Left renal pelvis (tissue), 4 donors: ENCODE data around the gene CCL4L2. TPM values are rescaled to one million over a fixed set of nuclear protein-coding genes. Genes with fewer than 3 reads are reported as not detected.
"Not testable (repeated sequence)": the region's sequence is repeated elsewhere in the genome, so short reads cannot be mapped to it uniquely, and the experiment has no call there.

ENCODE experiments used
- DNase-seq, 4 donors: peaks; one replicate each; pipeline ENCODE4 v3.0.0-alpha.2; 2013; ENCODE audit warnings: low read depth in 4 of 4, low spot score in 3 of 4
- polyA plus RNA-seq, 4 donors: library from polyadenylated mRNA; unstranded; fragments of 120-200 nt; gene quantifications; one replicate each; pipeline ENCODE4 v1.2.1, GENCODE V29; 2013; ENCODE audit not compliant: insufficient read length in 4 of 4

Gene CCL4L2
- 10 to 100 TPM in 1 of 4 donors, 1 to 10 TPM in 2, not detected in 1; 1.1 to 25.8 (median 1.4) TPM for polyA plus RNA-seq

DNA sequence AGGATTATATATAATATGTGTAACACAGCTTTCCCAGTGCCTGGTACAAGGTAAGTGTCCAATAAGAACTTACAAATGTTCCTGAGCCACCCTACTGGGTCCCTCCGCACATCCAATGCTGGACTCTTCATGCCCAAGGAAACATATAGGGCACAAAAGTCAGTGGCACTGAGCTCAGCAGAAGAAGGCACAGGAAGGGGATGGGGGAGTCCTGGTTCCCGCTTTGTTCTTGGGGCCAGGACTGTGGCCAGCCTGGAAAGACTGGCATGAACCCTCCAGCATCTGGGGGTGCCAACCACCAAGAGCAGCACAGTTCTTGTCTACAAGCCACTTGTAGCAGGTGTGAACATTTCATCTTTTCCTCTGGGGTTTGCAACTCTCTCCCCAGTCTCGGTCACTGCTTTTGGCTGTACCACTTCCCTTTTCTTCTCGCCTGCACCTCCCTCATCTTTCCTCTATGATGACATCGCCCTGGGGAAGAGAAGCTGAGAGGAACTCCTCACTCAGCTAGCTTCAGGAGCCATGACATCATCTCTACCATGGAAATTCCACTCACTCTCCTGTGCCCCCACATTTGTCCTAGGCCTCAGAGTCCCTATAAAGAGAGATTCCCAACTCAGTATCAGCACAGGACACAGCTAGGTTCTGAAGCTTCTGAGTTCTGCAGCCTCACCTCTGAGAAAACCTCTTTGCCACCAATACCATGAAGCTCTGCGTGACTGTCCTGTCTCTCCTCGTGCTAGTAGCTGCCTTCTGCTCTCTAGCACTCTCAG is at the start of gene CCL4L2:
Gene CCL4L2 (plus strand): TSS at position 625 of the 773 bp plus-strand sequence.
- not testable (repeated sequence) for DNase-seq

DNA sequence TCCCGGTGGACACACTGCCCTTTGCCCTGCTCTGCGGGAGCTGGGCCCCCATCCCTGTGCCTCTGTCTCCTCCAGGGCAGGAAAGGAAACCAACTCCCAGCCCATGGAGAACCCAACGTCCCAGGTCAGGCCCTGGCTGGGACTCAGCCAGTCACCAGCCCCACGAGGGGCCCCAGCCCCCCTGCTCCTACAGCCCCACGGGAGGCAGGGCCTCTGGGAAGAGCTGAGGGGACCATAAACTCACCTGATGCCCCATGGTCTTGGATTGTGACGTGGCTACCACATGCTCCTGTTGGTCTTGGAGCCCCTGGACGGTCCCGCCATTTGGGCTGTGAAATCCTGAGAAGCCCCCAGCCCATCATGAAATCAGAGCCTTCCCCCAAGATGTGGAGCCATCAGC is 42.0 kb upstream of the CCL4L2 start:
- DNase-seq: not testable (repeated sequence)

DNA sequence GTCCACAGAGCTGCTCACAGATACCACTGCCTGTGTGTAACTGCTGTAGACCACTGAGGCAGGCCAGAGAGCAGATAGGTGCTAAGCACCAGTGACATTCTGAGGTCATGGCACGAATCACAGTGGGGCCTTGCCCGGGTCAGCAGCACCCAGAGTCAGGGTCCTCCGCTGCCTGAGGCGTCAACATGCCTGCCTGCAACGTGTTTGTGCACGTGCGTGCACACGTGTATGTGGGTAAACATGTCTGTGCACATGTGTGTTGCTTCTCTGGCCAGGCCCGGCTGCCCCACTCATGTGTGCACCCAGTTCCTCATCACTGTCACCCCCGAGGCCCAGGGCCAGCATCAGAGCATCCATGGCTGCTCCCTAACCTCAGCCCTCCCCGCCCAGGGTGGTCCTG is 34.3 kb upstream of the CCL4L2 start, which contains the start of gene TBC1D3B:
Gene TBC1D3B (minus strand): TSS at position 101 of the 400 bp plus-strand sequence. CDS start 1,586 bp downstream, outside the sequence.
- not testable (repeated sequence) for DNase-seq

DNA sequence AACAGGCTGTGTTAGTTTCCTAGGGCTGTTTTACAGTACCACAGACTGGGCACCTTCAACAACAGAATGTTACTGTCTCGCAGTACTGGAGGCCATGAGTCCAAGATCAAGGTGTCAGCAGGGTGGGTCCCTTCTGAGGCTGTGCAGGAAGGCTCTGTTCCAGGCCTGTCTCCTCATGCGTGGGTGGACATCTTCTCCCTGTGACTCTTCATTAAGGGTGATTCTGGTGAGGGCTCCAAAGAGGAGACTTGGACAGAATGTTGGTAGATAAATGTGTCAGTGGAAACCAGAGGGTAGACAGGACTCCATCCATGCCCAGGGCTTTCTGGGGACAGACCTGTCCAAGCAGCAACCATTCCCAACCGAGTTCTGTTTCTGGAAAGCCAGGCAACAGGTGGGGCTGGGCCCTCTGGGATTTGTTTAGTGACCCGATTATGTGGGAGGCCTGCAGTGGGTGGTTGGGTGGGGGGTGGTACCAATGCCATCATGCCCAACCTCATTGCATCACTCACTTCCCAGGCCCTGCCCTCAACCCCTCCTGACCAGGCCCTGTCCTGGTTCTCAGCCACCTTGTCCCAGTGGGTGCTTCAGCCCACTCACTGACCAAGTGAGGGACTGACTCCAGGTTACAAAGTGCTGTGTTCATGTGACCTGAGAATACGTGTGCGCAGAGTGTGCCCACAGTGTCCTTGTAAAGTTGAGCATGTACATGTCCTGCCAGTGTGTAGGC is 29.3 kb upstream of the CCL4L2 start:
- not testable (repeated sequence) for DNase-seq

DNA sequence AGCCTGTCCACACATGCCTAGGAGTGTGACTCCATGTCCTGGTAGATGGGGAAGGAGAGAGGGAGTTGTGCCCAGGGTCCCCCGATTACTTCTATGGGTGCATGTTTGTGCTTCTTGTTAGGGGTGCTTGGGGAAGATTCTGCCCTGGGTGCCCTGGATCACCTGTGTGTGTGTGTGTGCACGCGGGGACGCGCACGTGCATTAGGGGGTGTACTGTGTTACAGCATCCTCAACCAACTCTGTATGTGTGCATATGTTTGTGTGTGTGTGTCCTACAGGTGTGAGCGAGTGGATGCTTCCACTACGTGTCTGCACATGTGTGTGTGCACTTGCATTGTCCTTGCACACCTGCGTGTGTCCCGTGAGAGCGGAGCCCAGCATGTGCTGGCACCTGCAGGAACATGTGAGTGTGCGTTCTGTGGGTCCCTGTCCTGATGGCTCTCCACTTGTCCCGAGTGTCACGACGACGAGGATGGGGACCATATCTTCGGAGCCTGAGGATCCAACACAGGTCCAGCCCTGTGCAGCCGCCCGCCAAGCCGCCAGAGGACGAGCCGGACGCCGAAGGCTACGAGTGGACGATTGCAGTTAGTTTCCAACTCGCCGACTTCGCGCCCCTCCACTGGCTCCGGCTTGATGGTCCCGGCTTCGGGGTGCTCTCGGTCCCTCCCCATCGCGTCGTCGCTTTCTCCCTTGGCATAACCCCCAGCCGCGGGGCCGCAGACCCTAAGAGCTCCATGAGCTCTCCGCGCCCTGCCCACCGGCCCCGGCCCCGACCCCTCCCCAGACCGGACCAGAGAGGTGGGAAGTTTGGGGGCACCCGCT is 28.5 kb upstream of the CCL4L2 start:
- DNase-seq: peak in 1 of 4 donors; percentile 8

DNA sequence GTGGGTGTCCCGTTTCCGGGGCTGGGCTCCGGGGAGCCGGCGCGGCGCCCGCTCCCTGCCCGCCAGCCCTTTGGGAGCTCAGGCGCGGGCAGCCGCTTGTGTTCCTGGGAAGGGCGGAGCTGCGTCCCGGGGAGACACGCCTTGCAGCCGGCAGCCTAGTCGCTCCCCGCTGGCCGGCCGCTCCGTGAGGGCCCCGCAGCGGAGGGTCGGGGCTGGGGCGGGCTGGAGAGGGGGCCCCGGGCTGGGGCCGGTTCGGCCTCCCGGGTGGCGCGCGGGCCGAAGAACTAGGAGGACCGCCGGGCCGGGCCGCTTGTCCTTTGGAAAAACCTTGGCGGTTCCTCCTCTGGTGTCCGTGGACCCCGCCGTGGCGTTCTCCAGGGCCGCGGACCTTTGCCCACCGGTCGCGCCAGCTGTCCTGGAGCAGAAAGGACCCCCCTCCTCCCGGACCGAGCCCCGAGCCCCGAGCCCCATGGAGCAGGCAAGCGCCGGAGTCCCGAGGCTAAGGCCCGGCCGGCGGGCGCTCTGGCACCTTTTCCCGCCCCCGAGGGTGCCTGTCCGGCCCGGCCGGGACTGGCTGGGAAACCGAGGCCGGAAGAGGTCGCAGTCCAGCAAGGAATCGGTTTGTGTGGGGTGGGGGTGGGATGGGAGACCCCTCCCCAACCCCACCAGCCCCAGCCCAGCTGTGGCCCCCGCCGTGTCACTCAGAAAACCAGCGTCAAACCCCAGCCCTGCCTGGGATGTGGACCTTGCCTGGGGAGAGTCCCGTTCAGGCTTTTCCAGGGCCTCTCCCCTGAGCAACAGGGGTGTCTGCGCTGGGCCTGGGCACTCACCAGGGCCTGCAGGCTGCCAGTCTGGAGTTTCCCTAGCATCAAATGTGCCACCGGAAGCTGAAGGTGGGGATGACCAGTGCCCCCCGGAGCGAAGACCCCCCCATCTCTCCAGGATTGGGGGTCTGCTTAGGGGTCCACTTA is 27.6 kb upstream of the CCL4L2 start:
- peak in 2 of 4 donors; percentile 50 to 73 for DNase-seq

DNA sequence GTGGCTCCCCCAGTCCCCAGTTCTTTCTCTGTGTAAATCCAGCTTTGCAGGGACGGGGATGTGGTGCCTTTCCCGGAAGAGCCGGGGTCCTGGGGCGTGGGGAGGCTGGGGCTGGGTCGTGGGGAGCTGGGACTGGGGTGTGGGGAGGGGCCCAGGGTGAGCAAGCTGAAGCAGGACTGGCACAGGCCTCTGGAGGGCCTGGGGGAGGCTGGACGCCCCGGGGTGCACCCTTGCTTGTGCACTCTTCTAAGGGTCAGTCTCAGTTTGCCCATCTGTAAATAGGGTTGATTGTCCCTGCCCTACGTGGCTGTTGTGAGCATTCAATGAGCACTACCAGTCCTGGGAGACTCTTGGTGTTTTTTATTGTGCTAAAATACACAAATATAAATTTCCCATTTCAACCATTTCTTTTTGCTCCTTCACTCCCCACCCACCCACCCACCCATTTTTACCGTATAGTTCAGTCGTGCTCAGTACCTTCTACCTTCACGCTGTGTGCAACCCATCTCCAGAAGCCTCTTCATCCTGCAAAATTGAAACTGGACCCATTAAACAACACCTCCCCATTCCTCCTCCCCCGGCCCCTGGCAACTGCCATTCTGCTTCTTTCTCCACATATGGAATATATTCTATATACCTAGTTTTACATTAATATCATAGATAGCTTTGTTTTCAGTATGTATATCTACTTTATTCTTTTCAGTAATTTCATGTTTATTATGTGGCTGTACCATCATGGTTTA is 26.7 kb upstream of the CCL4L2 start:
- no peak for DNase-seq

DNA sequence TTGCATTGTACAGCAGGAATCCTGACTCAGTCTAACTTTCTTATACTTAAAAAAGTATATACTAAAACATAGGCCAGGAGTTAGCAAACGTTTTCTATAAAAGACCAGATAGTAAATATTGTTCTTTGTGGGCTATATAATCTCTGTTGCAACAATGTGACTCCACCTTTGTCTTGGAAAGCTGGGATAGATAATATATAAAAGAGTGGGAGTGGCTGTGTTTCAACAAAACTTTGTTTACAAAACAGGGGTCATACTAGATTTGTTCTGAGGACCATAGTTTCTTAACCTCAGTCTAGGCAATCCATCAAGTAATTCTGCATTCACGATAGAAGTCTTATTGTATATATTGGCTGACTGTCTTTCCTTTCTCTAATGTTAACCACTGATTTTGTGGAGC is 25.4 kb upstream of the CCL4L2 start:
- DNase-seq: no peak

DNA sequence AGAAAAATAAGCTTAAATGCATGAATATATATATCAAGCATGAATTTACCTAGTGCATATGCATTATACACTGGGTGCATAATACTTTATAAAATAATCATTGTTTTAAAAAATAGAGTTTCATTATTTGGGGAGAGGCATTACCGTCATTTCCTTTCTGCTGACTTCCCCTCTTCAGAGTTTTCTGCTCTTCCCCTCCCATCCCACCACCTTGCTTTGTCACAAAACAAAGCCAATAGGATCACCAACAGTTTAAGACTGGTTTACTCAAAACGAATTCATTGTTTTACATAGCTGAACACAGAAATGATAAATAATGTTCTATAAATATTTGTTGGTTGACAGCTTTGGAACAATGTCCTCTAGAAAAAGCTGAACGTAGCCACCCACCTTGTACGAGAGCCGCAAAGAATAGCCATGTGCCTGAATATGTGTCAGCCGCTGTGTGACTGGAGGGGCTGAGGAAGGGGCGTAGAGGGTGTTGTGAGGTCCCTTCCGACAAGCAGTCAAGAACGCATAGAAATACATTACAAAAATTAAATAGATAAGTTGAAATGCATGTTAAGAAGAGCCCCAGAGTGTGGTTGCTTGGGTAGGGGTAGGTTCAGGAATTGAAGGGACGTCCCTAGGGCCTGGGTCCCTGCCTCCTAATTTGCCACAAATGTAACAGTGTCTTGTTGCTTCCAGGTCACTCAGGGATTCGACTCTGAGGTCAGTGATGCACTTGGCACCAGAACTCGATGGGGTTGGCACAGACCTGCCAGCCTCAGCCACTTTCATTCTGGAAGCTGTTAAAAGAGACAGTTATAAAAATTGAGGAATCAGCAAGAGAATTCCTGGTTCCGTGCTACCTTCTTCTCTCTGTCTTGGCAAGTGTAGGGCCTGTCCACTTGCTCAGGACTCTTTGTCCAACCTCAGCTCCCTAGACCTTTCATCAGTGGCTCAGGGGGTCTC is 23.8 kb upstream of the CCL4L2 start:
- DNase-seq: not testable (repeated sequence)

DNA sequence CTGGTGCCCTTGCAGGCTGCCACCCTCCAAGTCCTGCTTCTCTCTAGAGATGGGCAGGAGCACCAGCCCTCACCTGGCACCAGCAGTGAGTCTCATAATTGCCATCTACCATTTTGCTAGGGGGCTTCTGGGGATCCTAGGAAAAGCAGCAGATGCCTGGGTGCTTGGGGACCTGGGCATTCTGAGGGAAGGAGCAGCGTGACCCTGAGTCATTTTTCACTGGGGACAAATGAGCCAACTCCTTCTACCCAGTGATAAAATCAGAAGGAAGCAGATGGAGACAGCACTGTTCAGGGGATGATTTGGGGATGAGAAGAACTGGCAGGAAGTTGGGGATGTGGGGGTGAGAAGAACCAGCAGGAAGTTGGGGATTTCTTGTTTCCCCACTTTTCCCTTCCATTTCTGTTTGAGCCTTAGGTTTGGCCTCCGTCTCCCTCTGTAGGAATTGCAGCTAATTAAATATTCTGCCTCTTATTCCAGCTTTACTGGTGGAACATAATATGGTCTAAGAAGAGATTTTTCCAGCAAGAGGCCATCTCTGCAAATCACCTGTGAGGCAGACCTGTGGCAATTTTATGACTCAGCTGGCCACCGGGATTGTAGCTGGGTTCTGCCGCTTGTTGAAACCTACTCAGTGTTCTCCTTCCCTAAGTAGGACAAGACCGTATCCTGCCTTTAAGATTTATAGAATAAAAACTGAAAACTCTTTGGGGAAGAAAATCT is 22.8 kb upstream of the CCL4L2 start:
- DNase-seq: not testable (repeated sequence)

DNA sequence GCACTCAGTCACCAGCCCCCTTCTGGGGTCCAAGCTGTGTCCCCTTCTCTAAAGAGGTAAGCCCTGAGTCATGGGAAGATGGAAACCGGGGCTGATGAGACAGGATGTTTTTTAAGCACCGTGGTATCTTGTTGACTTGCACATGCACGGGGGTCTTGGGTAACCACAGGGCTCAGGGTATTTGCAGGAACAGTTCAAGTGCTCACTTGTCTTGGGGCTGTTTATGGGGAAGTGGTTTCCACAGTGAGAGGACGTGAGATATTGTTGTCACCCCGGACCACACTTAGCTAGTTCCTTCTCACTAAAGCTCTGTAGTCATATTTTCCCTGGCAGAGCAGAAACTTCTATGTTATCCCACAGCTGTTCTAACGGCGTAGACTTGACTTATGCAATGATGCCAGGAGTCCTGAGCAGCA is 22.0 kb upstream of the CCL4L2 start:
- no peak for DNase-seq

DNA sequence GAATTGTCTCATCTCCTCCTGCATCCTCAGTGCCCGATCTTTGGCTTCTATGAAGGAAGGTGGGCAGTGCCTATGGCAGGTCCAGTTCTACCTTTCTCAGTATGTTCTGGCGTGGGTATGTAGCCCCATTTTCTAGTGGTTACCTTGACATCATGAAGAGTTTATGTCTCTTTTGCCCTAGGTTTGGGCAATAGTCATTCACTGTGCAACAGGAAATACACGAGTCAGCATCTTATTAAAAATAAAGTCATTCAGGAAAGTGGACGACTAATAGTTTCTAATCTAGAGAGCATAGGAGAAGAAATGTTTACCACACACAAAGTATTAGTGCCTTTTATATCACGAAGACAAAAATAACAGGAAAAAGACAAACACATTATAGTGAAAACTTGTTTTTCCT is 20.9 kb upstream of the CCL4L2 start:
- DNase-seq: not testable (repeated sequence)

DNA sequence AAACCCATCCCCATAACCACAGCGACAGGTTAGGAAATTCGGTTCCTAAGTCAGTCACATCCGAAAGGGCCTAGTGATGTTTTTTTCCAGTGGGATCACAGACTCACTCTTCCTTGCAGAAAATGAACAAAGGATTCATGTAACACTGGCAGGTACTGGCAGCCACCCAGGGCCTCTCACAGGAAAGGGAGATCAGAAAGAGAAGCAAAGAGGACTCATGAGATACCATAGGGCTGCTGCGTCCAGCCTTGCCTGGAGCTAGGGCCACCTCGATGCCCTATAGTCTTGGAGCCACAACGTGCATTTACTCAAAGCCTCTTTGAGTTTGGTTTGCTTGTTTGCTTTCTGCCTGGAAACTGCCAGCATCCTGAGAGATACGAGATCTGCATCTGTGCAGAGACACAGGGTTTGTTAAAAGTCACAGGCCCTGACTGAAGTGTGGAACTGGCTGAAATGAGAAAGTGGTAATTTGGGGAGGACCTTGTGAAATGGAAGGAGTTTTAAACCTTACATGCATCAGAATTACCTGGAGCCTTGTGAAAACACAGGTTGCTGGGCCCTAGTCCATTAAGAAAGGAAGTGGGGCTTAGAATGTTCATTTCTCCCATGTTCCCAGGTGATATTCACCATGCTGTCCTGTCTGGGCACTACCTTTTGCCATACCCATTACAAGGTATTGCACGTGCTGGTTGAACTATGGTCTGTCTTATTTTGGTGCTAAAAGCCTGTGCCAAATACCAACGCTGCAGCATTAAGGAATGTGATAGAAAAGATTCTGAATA is 20.1 kb upstream of the CCL4L2 start:
- not testable (repeated sequence) for DNase-seq

DNA sequence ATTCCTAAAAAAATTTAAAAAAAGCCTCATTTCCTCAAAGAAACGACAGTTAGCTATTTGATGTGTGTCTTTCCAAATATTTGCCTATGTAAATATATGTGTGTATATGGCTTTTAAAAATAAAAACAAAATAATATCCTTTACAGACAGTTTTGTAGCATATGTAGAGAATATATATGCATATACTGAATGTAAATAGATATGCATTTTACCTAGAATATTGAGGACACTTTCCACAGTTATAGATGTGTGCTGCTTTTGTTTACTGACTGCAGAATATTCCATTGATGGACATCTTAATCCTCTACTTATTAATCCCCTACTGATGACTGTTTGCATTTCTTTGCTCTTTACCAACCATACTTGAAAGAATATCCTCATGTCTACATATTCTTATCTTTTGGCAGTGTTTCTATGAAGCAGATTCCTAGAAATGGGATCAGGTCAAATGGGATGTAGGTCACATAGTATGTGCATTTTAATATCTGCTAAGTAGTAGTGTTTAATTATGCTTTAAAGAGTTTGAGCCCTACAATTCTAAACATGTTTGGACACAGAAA is 17.6 kb upstream of the CCL4L2 start:
- no peak for DNase-seq

DNA sequence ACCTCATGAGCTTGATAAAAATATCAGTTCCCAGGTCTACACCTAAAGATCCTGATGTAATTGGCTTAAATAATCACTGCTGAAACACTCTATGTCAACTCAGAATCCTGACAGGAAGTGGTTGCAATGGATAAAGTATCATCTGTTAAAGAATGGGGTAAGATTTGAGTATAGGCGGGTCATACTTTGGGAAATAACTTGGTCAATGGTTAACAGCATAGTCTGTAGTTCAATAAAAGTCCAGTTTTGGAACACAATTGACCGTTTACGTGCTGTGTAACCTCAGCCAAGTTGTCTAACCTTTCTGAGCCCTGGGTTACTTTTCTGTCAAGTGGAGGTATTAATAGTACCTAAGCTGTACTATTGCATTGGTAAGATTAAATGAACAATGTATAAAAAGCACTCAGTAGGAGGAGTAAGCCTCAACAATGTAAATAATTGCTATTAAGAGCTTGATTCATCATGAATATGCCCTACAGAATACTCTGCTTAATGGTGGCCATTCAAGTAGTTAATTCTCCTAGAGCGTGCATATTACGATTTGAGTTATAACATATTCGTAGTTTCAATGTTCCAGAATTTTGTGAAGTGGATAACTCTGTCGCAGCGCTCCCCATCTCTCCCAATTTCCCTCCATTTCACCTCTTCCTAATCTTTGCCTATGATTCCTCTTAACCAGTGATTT is 16.6 kb upstream of the CCL4L2 start:
- not testable (repeated sequence) for DNase-seq
